D341Med (cell line): Measurements from ENCODE around the gene STK39.
"Not testable (repeated sequence)": the region's sequence is repeated elsewhere in the genome, so short reads cannot be mapped to it uniquely, and the experiment has no call there.

ENCODE experiments used
- DNase-seq: peaks from one replicate; pipeline ENCODE4 v3.0.0; 2012; ENCODE audit warnings: low spot score

The STK39 gene

GRCh38 chr2:168247341-168248261 lies at the start of gene STK39:
STK39 (minus strand) TSS chr2:168247595; CDS start chr2:168247435, 160 bp downstream.
- DNase-seq, result peak; percentile 87

GRCh38 chr2:168295051-168295450 lies 47.7 kb upstream of the STK39 start:
- DNase-seq, result no peak

- DNase-seq, result no peak
Observed at GRCh38 chr2:168294409-168294808, 47.0 kb upstream of the STK39 start.

GRCh38 chr2:168293766-168294165 lies 46.4 kb upstream of the STK39 start:
- DNase-seq, result no peak

- DNase-seq, result no peak
Observed at GRCh38 chr2:168290391-168290790, 43.0 kb upstream of the STK39 start.

GRCh38 chr2:168289880-168290279 lies 42.5 kb upstream of the STK39 start:
- no peak for DNase-seq

- no peak for DNase-seq
Observed at GRCh38 chr2:168286535-168286934, 39.1 kb upstream of the STK39 start.

- DNase-seq, result no peak
Observed at GRCh38 chr2:168278424-168278888, 31.1 kb upstream of the STK39 start.

GRCh38 chr2:168277276-168277675 lies 29.9 kb upstream of the STK39 start:
- DNase-seq, result no peak

GRCh38 chr2:168272225-168272624 lies 24.8 kb upstream of the STK39 start:
- no peak for DNase-seq

GRCh38 chr2:168262926-168263325 lies 15.5 kb upstream of the STK39 start:
- DNase-seq, result not testable (repeated sequence)

GRCh38 chr2:168256448-168256847 lies 9.1 kb upstream of the STK39 start:
- DNase-seq, result no peak

GRCh38 chr2:168255866-168256265 lies 8.5 kb upstream of the STK39 start:
- DNase-seq, result no peak

GRCh38 chr2:168255103-168255502 lies 7.7 kb upstream of the STK39 start:
- DNase-seq, result no peak

- DNase-seq, result no peak
Observed at GRCh38 chr2:168254158-168254935, 7.0 kb upstream of the STK39 start.

GRCh38 chr2:168253379-168253778 lies 6.0 kb upstream of the STK39 start:
- no peak for DNase-seq

GRCh38 chr2:168252976-168253375 lies 5.6 kb upstream of the STK39 start:
- no peak for DNase-seq

- DNase-seq, result peak; percentile 76
Observed at GRCh38 chr2:168246483-168247340, 683 bp downstream of the STK39 start.

- no peak for DNase-seq
Observed at GRCh38 chr2:168246072-168246482, 1.3 kb downstream of the STK39 start.

GRCh38 chr2:168245074-168245825 lies 2.1 kb downstream of the STK39 start:
- no peak for DNase-seq

GRCh38 chr2:168244318-168244717 lies 3.1 kb downstream of the STK39 start:
- DNase-seq, result peak; percentile 35
